Measurements from ENCODE around the gene YY1.
A peak's percentile ranks its signal among the peaks of the same experiment; 100 is the strongest.
"Not testable (repeated sequence)": the region's sequence is repeated elsewhere in the genome, so short reads cannot be mapped to it uniquely, and the experiment has no call there.

The YY1 gene

DNA sequence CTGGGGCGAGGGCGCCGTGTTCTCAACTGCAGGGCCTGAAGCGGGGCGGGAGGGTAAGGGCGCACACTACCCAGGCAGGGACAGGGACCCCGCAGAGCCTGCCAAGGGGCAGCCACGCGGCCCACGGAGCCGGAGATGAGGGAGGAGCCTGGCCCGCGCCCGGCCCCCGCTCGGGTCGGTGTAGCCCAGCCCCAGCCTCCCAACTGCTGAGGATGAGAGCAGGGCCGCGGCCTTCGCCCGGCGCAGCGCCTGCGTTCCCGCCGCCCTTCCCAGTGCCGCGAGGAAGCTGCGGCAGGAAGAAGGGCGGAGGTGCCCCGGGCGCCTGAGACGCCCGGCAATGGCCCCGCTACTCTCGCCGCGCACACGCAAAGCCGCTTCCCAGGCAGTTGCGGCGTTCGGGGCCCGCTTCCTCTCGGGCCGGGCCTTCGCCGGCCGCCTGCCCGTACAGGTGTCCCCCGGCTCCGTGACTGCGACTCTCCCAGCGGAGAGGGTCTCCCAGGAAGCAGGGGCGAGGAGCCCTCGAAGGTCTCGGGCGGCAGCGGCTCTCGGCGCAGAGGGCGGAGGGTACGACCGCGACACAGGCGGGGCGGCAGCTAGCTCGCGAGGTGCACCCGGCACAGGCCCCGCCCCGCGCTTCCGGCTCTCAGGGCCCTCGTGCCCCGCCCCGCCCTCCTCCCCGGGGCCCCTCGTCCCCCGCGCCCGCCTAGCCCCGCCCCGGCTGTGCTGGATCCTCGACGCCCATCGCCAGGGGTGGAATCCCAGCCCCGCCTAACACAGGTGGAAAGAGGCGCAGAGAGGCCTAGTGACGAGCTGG, 24.8 kb upstream of the YY1 start:
- peak; percentile 65 for DNase-seq

DNA sequence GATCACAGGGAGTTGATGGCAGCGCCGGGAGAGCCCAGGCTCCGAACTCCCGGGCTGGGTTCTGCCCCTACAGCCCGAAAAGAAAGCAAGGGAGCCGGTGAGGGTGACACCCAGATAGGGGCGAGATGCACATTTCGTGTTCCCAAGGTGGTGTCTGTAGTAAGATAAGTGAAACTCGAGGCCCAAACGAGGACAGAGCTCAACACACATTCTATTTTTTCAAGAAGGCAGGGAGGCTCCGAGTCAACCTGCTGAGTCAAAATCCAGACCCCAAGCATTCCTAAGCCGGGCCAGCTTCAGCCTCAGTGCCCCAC, 24.2 kb upstream of the YY1 start:
- no peak for DNase-seq

DNA sequence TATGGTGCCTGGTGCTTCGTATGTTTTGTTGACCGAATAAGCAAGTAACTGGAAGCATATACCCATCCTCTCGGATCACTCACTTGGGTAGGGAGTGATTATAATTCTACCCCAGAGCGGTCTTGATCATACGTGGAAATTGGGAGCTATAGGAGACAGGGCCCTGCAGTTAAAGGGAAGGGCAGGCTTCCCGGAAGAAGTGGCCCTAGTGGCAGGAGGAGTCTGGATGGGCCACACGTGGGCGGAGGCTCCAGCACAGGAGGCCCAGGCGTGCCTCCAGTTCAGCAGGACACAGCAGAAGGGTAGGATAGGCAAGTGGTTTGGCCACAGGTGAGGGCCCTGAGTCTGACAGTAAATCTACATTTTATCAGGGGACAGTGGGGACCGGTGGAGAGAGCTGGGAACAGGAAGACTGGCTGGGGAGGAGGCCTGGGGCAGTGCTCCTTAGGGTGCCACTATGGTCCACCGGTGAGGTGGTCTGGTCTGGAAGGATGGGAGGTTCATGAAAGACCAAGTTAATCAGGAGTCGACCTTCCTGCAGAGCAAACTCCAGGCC, 23.5 kb upstream of the YY1 start:
- DNase-seq, result no peak

DNA sequence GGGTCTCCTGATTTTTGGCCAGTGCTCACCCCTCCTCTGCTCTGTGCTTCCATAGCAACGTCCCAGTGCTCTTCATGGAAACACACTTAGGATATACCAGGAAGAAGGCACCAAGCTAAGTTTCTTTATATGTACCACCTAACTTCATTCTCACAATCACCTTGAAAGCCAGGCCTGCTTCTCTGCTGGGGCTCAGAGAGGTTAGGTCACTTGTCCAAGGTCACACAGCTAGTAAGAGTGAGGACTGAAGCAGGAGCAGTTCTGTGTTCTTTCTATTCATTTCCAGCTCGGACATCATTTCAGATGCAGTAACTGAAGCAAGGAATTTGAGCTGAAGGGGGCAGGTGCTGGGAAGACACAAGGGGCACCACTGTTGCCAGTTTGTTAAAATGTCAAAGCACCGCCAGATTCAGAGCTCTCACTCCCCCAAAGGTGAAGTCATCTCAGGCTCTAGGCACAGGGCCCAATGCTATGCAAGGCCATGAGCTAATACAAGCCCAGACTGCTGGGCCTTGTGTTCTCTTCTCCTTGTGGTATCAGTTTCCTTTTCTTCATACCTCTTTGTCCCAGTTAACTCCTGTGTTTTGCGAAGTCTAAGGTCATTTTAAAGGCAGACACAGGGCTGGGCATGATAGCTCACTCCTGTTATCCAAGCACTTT, 19.7 kb upstream of the YY1 start:
- no peak for DNase-seq

DNA sequence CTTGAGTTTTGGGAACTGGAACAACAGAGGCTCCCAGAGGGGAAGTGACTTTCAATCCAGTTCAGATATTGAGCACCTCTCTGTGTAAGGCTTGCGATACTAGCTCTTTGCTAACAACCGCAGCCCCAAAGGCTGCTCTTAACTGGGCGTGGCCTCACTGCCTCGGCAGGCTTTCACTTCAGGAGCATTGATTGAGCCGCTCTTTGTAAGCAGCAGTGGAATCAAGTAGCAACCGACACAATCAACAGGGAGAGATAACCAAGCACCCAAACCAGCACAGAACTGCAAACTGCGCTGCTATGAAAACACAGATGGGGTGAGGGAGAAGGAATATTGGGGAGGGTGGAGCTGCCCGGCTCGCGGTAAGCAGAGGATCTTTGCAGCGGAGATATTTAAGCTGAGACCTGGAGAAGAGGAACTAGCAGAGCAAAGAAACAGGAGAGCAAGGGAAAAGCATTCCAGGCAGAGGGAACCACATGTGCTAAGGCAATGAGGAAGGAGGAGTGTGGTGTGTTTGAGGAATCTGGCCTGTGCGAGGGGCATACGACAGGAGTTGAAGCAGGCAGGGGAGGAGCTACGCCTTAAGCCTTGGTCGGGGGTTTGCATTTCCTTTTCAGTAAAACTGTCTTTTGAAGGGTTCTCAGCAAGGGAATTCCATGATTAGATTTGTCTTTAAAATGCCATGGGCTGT, 17.3 kb upstream of the YY1 start:
- DNase-seq, result peak; percentile 30

DNA sequence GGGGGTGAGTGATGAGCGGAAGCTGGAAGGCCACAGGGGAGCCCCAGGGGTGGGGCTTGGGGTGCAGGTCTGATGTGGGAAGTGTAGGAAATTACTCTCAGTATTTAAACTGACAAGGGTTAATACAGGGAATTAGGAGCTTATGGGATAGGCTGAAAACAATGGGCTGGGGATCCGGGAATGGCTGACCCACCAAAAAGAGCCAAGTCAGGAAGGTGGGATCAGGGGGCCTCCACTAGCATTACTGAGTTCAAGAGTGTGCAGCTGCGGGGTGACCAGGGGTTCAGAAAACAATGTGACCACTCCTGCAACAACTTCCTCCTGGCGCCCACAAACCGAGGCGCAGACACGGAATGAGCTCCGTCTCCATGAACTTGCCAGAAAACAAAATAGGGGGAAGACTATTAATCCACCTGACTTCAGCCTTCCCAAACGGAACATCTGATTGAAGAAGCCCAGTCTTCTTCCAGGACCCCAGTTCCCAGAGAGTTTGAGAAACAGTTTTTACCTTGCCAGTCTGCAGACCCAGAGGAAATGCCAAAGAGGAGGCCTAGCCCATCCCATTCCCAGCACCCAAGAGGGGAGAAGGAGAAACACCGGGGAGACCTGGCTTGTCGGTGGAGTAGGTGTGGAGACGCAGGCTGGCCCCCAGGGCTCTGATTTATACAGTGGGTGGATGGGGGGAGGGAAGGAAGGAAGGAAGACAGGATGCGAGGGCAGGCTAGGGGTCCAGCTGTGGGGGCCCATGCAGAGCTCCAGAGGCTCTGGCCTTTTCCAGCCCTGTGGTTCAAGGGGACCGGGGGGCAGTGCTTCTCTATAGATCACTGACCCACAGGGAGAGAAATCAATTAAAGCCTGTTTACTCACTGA, 16.5 kb upstream of the YY1 start:
- DNase-seq, result no peak

DNA sequence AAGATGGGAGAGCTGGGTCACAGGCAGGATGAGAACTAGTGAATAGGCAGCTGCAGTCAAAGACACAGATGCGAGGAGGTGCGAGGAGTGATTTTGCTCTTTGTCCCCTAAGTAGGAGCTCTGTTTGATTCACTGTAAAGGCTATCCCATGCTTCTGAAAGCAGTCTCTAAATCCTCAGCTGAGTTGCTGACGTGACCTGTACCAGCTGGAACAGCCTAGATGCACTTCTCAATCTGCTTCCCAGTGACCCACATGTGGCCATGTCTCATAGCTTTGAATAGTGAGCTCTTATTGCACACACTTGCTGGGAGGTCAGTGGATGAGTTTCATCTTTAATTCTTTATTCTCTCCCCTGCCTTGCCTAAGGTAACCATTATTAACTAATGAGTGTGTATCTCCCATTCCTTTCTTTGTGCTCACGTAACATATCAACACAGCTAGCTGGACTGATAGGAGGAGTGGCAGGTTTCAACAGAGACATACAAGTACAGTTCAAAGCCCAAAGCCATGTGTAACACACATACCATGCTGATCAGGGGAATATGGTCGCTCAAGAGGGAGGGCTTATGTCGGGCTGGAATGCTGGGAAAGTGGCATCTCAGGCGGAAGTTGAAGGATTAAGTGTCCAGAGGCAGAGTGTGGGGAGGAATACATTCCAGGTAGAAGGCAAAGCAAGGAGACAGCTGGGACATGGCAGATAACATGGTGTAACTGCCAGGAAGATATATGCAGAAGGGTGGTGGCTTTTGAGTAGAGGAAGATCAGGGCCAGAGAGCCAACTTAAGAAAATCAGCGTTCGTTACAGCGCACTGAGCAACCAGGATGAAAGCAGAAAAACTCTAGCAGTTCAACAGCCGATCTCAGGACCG, 15.4 kb upstream of the YY1 start:
- no peak for DNase-seq

DNA sequence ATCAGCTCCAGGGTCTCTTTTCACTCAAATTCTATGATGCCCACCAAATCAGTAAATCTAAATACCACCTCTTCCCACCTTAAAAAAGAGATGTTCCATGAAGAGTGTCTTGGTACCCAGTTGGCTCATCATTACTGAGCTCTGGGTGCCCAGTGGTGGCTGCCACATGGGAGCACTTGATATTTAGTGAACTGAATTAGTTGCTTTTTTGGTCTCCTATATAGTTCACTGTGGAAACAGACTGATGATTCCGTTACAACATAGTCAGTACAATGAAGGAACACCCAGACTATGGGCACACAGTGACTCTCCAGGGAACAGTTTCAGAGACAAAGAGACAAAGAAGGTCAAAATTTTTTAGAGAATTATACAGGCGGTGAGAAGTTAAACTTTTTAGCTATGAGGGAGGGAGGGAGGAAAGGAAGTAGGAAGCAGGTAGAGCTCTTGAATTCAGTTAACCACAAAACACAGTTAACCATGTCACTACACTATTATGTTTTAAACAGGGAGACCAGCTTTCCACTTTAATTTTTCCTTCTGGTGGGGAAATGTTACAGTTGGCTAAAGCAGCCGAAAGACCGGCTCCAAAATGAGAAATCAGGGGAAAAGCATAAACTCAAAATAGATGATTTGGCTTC, 14.6 kb upstream of the YY1 start:
- DNase-seq, result no peak

DNA sequence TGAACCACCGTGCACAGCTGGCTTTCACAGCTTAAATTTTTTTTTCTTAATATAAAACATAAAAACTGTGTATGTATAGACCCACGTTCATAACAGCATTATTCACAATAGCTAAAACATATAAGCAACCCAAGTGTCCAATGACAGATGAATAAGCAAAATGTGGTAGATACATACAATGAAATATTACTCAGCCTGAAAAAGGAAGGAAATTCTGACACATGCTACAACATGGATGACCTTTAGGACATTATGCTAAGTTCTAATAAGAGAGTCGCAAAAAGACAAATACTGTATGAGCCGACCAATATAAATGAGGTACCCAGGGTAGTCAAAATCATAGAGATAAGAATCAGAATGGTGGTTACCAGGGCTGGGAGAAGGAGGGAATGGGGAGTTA, 13.8 kb upstream of the YY1 start:
- DNase-seq, result no peak

DNA sequence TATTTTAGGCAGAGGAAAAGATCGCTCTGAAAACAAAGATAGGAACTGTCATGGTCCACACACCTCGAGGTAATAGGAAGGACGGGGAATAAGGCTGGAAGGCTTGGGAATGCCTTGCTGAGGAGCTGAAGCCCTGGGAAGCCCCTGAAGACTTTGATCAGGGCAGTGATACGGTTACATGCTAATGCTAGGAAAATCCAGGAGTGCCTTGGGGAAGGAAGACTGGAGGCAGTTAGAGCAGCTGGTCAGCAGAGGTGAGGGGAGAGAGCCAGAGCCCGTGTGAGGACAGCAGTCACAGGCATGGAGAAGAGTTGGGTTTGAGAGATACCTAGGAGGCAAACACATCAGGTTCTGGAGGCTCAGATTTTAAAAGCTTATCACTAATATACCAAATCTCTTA, 8.6 kb upstream of the YY1 start:
- no peak for DNase-seq

DNA sequence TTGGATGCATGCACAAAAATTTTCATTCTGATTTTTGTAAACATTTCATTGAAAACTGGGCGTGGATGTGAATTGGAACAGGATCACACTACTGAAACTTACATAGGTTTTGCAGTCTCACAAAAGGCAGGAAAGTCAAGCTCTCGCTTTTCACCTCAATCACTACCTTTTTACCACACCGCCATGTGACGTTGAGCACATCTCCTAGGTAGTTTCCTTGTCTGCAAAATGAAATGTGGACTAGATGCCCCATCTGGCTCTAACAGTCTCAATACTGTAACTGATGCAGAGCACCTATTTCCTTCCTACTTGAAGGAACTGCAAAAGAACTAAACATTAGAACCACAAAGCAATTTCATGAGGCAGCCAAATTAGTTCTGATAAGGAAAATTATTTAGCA, 4.4 kb upstream of the YY1 start:
- no peak for DNase-seq

DNA sequence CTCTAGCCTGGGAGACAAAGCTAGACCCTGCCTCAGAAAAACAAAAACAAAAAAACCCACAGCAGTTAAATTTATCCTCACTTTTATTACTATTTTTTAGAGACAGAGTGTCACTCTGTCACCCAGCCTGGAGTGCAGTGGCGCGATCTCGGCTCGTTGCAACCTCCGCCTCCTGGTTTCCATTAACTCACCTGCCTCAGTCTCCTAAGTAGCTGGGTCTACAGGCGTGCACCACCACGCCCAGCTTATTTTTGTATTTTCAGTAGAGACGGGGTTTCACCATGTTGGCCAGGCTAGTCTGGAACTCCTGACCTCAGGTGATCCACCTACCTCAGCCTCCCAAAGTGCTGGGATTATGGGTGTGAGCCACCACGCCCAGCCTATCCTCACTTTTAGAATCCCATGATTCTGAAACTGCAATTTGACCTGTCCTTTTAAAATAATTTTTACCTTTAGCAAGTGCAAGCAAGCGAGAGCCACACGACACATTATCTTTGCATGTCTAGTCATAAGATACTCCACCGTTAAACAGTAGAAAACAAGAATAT, 2.6 kb upstream of the YY1 start:
- not testable (repeated sequence) for DNase-seq

DNA sequence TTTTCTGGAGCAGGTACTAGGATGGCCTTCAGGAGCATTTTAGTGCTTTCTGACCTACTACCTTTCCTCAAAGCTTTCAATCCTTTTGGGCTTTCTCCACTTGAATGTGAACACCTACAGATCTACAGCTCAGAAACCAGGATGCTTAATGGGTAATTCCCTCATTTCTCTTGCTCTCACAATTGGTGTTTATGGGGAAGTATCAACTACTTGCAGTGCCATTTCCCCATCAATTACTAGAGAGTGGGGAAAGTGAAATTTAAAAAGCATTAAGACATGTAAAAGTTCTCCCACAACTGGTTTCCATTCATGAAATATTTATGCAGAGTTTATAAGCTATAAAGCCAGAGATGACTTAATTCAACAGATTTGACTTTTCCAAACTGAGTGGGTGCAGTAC, 2.1 kb upstream of the YY1 start:
- DNase-seq, result no peak

DNA sequence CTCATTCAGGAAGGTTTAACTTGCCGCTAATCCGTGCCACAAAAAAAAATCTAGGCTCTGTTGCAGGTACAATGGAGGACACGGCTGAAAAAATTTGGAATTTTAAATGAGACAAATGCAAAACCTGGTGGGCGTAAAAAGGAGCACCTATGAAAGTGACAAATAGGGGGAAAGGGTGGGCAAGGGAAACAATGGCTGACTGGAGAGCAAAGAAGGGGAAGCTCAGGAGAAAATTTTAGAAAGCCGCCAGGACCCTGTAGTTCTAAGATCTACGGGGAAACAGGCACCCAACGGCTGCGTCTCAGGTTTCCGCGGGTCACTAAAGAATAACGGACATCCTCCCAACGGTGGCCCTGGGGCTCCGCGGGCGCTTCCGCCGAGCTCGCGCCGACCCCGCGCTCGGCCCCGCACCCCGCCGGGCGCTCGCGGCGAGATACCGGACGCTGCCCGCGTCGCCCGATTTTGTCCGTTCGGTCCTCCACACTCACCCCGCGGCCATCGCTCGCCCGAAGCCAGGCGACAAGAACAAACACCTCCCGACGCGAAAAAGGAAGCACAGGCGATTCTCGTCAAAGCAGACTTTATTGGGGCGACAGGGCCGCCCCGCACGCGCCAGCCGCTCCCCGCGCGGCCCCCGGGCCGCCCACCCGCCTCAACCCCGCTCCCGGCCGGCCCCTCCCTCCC, 1.1 kb upstream of the YY1 start:
- peak; percentile 1 for DNase-seq

DNA sequence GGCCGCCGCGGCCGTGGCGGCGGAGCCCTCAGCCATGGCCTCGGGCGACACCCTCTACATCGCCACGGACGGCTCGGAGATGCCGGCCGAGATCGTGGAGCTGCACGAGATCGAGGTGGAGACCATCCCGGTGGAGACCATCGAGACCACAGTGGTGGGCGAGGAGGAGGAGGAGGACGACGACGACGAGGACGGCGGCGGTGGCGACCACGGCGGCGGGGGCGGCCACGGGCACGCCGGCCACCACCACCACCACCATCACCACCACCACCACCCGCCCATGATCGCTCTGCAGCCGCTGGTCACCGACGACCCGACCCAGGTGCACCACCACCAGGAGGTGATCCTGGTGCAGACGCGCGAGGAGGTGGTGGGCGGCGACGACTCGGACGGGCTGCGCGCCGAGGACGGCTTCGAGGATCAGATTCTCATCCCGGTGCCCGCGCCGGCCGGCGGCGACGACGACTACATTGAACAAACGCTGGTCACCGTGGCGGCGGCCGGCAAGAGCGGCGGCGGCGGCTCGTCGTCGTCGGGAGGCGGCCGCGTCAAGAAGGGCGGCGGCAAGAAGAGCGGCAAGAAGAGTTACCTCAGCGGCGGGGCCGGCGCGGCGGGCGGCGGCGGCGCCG, 381 bp downstream of the YY1 start:
- DNase-seq, result no peak

DNA sequence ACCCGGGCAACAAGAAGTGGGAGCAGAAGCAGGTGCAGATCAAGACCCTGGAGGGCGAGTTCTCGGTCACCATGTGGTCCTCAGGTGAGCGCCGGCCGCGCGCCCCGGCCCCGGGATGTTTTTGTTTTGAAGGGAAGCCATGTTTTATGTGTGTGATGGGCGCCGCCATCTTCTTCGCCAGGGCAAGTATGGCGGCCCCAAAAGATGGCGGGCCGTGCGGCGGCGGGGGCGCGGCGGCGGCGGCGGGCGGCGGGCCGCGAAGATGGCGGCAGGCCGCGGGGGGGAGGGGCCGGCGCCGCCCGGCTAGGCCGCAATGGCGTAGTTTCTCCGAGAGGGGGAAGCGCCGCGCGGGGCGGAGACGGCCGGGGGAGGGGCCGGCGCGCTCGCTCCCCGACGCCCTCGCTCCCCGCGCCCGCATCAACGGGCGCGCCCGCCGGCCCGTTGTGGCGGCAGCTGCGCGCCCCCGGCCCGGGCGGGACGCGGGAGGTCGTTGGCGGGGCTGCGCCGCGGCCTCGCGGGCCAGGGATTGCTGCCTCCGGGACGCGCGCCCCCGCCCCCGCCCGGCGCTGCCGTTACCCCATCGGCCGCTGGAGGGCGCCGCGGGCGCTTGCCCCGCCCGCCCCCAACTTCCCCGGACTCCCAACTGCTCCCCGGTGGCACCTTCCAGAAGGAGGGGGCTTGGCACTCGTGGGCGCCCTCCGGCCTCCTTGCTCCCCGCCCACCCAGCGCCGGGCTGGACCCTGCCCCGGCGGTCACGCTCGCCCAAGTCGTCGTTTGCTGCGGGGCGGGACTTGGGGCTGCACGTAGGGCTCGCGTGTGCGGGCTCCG, 1.1 kb downstream of the YY1 start:
- peak; percentile 8 for DNase-seq

DNA sequence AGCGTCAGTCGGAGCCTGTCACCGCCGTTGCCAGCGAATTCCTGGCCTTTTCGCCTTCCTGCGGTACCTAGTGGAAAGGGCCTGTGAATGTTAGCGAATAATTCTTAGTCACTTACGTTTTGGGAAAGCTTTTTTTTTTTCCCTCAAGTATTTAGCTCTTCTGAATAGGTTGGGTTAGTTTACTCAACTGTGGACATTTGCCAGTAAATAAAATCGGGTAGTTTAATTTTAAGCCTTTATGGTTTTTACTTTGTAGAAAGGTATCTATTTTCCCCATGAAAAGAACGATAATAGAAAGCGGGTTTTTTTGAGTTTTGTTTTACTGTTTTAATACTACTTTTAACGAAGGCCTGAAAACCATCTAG, 1.7 kb downstream of the YY1 start:
- no peak for DNase-seq

DNA sequence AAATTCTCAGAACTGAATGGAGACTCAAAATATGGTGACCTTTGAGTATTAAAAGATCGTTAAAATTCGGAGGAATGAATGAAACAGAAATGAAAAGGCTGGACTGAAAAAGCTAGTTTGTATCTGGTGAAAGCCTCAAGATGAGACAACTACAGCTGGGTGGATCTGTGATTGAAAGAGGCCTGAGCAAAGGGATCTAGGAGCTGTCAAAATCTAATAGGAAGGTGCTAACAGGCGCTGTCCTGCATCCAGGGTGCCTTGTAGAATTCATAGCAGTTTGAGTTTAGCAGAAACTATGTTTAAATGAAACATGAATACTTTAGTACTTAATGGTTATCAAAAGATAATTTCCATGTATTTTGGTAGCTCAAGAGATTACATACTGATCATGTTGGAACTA, 2.3 kb downstream of the YY1 start:
- no peak for DNase-seq

DNA sequence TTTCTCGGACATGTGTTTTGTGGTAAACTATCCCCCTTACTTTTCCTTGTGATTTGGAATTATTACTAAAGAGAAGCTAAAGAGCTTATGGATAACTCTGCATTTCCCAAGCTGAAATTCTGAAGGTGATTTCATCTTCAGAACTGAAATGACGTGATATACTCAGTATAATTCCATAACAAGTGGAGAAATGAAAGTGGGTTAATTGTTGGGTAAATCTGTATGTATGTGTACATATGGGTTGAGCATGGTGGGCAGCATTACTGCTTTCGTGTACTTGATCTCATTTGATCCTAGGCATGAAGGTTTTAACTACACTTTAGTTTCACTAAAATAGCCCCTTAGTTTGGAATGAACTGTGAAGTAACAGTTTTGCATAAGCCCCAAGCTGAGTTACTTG, 4.1 kb downstream of the YY1 start:
- DNase-seq, result no peak

Data from DMS153 (cell line).